ENCODE data around the gene NACC1.

NACC1 gene

DNA sequence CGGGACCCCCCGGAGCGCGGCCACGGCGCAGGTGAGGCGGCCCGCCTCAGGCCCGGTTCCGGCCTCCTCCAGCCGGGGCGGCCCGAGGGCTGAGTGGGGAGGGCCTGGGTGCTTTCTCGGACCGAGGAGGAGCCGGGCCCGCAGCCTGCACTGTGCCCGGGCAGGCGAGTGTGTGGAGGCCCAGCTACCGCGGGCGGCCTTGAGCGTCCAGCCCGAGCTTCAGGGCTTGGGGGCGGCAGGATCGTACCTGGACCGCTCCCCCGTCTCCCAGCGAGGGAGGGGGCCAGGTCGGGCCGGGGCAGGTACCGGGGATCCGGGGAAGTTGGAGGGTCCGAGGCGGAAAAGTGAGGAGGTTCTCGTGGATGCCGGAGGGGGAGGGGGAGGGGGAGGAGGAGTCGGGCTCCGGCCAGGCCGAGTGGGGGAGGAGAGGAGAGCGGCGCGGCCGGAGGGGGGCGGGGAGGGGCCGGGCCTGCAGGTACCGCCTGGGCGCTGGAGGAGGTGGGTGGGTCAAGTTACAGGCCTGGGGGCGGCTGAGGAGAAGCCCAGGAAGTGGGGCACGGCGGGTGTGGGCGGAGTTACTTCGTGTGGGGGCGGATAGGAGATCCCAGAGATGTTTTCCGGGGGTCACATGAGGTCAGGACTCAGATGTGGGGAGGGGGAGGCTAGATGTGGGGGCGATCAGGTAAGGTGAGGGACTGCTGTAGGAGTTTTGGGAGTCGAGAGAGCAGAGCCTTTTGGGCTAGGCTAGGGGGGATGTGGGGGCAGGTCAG, 545 bp downstream of the NACC1 start:
- H3K4me1 ChIP-seq (ENCODE audit: control insufficient read depth, low read length) = peaks cover 39% of the 10 kb centered on the region
- H3K27me3 ChIP-seq (ENCODE audit: control insufficient read depth, low read length) = no peaks in the 10 kb centered on the region
- peaks cover 43% of the 10 kb centered on the region for H3K36me3 ChIP-seq (ENCODE audit: control insufficient read depth, low read length)
- peak overlapping the region; percentile 94 for H3K4me3 ChIP-seq (ENCODE audit: low read length)
- peaks cover 25% of the 10 kb centered on the region for H4K20me1 ChIP-seq (ENCODE audit: control insufficient read depth, insufficient read depth, low read depth, low read length)
- no peak for TF ChIP-seq EZH2phosphoT487 (IDR thresholded peaks at IDR 0.05; ENCODE audit: borderline replicate concordance, low read length)
- TF ChIP-seq, protein P1, sequence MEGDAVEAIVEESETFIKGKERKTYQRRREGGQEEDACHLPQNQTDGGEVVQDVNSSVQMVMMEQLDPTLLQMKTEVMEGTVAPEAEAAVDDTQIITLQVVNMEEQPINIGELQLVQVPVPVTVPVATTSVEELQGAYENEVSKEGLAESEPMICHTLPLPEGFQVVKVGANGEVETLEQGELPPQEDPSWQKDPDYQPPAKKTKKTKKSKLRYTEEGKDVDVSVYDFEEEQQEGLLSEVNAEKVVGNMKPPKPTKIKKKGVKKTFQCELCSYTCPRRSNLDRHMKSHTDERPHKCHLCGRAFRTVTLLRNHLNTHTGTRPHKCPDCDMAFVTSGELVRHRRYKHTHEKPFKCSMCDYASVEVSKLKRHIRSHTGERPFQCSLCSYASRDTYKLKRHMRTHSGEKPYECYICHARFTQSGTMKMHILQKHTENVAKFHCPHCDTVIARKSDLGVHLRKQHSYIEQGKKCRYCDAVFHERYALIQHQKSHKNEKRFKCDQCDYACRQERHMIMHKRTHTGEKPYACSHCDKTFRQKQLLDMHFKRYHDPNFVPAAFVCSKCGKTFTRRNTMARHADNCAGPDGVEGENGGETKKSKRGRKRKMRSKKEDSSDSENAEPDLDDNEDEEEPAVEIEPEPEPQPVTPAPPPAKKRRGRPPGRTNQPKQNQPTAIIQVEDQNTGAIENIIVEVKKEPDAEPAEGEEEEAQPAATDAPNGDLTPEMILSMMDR (IDR thresholded peaks at IDR 0.05; ENCODE audit: low read depth, low read length, poor library complexity, severe bottlenecking) = no peak
- peaks cover 6% of the 10 kb centered on the region for H3F3A ChIP-seq (ENCODE audit: control insufficient read depth, insufficient read depth)
- peaks cover 77% of the 10 kb centered on the region for H3K79me2 ChIP-seq (ENCODE audit: control insufficient read depth, low read length)
- H3K9me2 ChIP-seq (replicated peaks; ENCODE audit: control insufficient read depth, low read length) = no peaks in the 10 kb centered on the region
- no peaks in the 10 kb centered on the region for H3K9me3 ChIP-seq (ENCODE audit: control insufficient read depth, insufficient read depth, low read length)
- H3K4me2 ChIP-seq (ENCODE audit: low read length) = peak overlapping the region; percentile 73
- H3K27ac ChIP-seq (ENCODE audit: low read depth, low read length) = peak overlapping the region; percentile 63

DNA sequence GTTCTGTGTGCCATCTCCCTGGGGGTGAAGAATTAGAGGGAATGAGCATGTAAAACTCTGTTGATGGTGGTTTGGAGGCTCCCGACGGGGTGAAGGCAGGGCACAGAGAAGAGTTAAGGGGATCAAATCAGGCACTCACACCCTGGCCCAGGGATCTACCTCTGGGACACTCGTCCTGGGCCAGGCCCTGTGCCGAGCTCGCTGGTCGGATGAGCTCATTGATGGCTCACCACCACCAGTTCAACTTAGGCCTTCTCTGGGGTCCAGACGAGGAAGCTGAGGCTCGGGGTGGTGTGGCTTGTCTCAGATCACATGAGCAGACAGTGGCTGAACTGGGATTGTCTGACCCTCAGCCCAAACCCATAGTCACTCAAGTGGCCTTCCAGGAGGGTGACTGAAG, 1.6 kb downstream of the NACC1 start:
- no peaks in the 10 kb centered on the region for H3K27me3 ChIP-seq (ENCODE audit: control insufficient read depth, low read length)
- H3K4me3 ChIP-seq (ENCODE audit: low read length) = peak overlapping the region; percentile 94
- no peak overlapping the region for H3K27ac ChIP-seq (ENCODE audit: low read depth, low read length)
- peaks cover 44% of the 10 kb centered on the region for H3K36me3 ChIP-seq (ENCODE audit: control insufficient read depth, low read length)
- peak overlapping the region; percentile 73 for H3K4me2 ChIP-seq (ENCODE audit: low read length)
- peaks cover 39% of the 10 kb centered on the region for H3K4me1 ChIP-seq (ENCODE audit: control insufficient read depth, low read length)
- peaks cover 83% of the 10 kb centered on the region for H3K79me2 ChIP-seq (ENCODE audit: control insufficient read depth, low read length)
- TF ChIP-seq, protein P1 (IDR thresholded peaks at IDR 0.05; ENCODE audit: low read depth, low read length, poor library complexity, severe bottlenecking) = no peak
- TF ChIP-seq EZH2phosphoT487 (IDR thresholded peaks at IDR 0.05; ENCODE audit: borderline replicate concordance, low read length) = no peak
- peaks cover 6% of the 10 kb centered on the region for H3F3A ChIP-seq (ENCODE audit: control insufficient read depth, insufficient read depth)
- H3K9me2 ChIP-seq (replicated peaks; ENCODE audit: control insufficient read depth, low read length) = no peaks in the 10 kb centered on the region
- H3K9me3 ChIP-seq (ENCODE audit: control insufficient read depth, insufficient read depth, low read length) = no peaks in the 10 kb centered on the region
- peaks cover 25% of the 10 kb centered on the region for H4K20me1 ChIP-seq (ENCODE audit: control insufficient read depth, insufficient read depth, low read depth, low read length)

DNA sequence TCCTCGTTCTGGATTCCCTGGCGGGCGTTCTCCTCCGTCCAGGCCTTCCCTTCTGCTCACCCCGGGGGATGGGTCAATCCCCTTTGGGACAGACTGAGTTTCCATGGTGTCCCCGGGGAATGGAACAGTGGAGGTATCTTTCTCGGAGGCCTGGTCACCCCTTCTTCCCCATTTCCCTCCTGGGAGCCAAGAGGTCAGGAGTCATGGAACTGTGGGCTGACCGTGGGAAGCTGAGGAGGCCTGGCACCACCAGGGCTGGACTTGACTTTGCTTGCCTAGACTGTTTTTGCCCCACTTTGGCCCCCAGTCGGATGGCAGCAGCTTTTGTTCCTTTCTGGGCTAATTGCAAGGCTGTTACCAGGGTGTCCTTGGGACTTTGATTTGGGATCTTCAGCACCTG, 2.0 kb downstream of the NACC1 start:
- H3K9me2 ChIP-seq (replicated peaks; ENCODE audit: control insufficient read depth, low read length) = no peaks in the 10 kb centered on the region
- peaks cover 6% of the 10 kb centered on the region for H3F3A ChIP-seq (ENCODE audit: control insufficient read depth, insufficient read depth)
- H3K36me3 ChIP-seq (ENCODE audit: control insufficient read depth, low read length) = peaks cover 43% of the 10 kb centered on the region
- H3K4me3 ChIP-seq (ENCODE audit: low read length) = no peak overlapping the region
- peaks cover 25% of the 10 kb centered on the region for H4K20me1 ChIP-seq (ENCODE audit: control insufficient read depth, insufficient read depth, low read depth, low read length)
- no peaks in the 10 kb centered on the region for H3K9me3 ChIP-seq (ENCODE audit: control insufficient read depth, insufficient read depth, low read length)
- TF ChIP-seq, protein P1 (IDR thresholded peaks at IDR 0.05; ENCODE audit: low read depth, low read length, poor library complexity, severe bottlenecking) = no peak
- no peak for TF ChIP-seq EZH2phosphoT487 (IDR thresholded peaks at IDR 0.05; ENCODE audit: borderline replicate concordance, low read length)
- peaks cover 37% of the 10 kb centered on the region for H3K4me1 ChIP-seq (ENCODE audit: control insufficient read depth, low read length)
- peaks cover 83% of the 10 kb centered on the region for H3K79me2 ChIP-seq (ENCODE audit: control insufficient read depth, low read length)
- no peak overlapping the region for H3K27ac ChIP-seq (ENCODE audit: low read depth, low read length)
- H3K27me3 ChIP-seq (ENCODE audit: control insufficient read depth, low read length) = no peaks in the 10 kb centered on the region
- H3K4me2 ChIP-seq (ENCODE audit: low read length) = peak overlapping the region; percentile 73; the same call in 1 of the 2 replicates
